Left forelimb (tissue), 1 donor: ENCODE measurements around the gene RTN4RL1.

Source experiments
- DNase-seq: peaks from one replicate; pipeline ENCODE4 v3.0.0-alpha.2; 2018; ENCODE audit warnings: low spot score

The RTN4RL1 gene

GRCh38 chr17:2047590-2047989 lies 22.5 kb upstream of the RTN4RL1 start:
- no peak for DNase-seq

GRCh38 chr17:2044263-2044894 lies 19.2 kb upstream of the RTN4RL1 start:
- no peak for DNase-seq

DNA sequence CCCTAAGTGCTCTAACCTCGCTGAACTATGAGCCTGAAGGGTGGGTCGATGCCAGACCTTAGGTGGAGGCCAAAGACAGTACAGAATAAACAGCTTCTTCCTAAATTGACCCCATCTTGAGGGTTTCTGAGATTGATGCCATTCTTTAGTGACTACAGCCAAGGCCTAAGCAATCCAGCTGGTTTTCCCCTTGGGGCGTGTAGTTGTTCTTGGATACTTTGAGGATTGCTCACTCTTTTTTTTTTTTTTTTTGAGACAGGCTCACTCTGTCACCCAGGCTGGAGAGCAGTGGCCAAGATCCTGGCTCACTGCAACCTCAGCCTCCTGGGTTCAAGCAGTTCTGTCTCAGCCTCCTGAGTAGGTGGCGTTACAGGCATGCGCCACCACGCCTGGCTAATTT lies 18.7 kb upstream of the RTN4RL1 start:
- no peak for DNase-seq

DNA sequence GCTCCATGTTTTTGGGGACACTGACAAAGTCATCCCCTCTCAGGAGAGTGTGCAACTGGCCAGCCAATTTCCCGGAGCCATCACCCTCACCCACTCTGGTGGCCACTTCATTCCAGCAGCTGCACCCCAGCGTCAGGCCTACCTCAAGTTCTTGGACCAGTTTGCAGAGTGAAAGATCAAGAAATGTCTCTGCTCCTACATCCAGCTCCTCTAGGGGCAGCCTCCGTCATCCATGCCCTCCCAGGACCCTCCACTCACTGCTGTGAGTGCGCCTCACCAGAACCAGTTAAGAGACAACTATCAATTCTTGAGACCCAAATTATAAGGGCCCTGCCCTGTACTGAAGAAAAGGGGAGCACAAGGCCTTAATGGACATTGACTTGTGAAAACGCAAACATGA lies 17.8 kb upstream of the RTN4RL1 start:
- no peak for DNase-seq

DNA sequence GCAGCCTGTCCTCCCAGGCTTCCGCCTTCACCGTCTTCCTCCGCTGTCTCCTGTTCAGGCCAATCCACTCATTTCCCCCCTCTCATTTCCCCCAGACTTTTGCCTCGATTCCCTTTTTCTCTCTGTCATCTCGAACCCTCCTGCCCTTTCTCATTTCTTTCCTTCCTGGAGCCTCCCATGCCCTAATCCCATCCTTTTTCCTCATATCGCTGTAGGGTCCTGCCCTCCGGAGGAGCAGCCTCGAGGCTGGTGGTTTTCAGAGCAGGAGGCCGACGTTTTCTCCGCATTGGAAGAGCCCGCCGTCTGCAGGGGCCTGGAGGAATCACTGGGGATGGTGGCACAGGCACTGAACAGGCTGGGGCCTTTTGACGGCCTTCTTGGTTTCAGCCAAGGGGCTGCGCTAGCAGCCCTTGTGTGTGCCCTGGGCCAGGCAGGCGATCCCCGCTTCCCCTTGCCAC lies 17.3 kb upstream of the RTN4RL1 start:
- no peak for DNase-seq

DNA sequence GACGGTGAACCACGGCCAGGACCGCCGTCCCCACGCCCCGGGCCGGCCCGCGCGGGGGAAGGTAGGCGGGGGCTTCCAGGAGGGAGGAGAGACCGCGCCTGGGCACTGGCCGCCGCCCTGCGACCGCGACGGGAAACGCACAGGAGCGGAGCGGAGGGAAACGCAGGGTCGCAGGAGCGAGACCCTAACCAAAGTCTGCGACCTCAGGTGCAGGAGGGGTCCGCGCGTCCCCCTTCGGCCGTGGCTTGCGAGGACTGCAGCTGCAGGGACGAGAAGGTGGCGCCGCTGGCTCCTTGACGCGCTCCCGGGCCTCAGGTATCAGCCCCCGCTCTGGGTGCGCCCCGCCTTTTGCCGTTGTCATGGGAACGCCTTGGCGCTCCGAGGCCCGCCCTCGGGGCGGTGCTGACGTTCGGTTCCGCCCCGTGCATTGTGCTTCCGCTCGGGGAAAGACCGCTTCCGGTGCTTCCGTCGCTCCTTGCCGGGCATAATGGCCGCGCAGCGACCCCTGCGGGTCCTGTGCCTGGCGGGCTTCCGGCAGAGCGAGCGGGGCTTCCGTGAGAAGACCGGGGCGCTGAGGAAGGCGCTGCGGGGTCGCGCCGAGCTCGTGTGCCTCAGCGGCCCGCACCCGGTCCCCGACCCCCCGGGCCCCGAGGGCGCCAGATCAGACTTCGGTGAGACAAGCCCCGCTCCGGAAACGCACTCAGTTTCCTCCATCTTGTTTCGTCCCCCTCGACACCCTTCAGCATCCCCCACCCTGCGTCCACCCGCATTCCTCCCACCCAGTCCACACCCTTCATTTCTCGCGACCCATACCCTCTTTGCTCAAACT lies 16.6 kb upstream of the RTN4RL1 start, which contains the start of gene OVCA2:
OVCA2 (plus strand) TSS at position 462 of the 829 bp plus-strand sequence; CDS start at position 488, 26 bp downstream.
- DNase-seq, result peak; percentile 96

GRCh38 chr17:2040942-2041560 lies 15.9 kb upstream of the RTN4RL1 start:
- no peak for DNase-seq

GRCh38 chr17:2040219-2040827 lies 15.2 kb upstream of the RTN4RL1 start:
- no peak for DNase-seq

DNA sequence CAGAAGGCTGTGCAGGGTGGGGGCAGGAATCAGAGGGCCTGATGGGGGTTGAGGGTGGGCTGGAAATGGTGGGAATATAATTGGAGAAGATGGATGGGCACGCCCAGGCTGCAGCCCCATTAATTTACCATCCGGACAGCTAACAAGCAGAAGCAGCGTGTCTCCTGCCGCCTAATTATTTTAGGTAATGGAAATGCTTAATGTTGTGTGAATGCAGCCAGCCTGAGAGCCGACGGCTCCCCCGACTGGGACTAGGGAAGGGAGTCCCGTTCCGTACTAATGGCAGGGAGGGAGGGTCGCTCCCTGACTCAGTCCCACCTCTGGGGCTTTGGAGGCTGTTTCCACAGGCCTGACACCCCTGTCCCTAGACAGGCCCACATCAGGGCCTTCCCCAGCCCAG lies 12.0 kb upstream of the RTN4RL1 start:
- no peak for DNase-seq

GRCh38 chr17:2035541-2036488 lies 10.7 kb upstream of the RTN4RL1 start:
- no peak for DNase-seq

DNA sequence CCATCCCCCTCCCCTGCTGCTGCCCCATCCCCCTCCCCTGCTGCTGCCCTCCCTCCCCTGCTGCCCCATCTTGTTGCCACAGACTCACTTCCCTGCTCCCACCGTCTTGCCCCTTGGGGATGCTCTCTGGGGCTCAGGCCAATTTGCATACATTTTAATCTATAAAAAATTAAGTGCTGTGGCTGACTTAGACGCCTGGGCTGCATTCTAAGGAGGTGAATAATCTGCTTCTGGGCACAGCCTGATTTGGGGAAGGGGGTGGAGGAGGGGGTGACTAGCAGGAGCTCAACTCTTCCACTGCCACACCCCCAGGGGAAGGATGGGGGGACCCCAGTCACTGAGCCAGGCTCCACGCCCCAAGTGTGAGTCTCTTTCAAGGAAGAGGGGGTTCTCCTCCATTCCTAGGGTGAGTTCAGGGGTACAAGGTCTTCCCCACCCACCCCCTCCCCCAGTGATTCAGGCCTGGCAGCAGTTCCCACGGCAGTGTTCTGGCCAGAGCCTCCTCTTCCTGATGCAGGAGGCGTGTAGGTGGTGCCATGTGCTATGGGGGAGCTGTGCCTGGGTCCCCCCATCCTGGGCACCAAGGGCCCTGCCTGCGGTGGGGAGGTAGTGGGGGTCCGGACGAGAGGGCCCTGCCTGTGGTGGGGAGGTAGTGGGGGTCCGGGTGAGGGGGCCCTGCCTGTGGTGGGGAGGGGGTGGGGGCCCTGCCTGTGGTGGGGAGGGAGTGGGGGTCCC lies 9.8 kb upstream of the RTN4RL1 start:
- no peak for DNase-seq

DNA sequence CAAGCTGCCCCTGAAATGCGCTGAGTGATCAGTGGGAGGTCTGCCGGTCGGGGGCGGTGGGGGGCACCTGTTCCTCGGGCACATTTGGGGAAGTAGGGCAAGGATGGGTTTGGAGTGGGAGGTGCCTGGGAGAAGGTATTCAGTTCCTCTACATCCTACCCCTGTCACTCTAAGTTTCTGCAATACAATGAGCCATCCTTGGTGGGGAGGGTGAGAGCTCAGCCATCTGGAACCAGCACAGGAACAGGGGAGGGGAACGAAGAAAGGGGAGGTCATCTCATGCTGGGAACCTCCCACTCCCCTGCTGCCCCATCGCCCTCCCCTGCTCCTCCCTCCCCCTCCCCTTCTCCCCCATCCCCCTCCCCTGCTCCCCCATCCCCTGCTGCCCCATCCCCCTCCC lies 9.0 kb upstream of the RTN4RL1 start:
- no peak for DNase-seq

DNA sequence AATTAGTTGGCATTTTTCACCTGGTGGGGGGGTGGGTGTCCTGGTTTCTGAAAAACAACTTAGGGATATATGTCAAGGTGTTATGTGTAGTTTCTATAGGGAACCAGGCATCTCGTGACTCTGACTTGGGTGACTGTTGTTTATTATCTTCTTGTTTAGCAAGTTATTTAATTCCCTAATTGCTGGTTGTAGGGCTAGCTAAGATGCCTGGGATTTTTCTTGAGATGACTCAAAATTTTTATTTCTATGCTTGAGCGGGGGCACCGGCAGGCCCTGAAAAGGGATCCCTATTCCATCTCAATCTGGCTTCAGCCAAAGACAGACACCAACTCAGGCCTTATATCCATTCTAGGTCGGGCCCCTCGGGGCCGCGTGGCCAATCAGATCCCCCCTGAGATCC lies 8.0 kb upstream of the RTN4RL1 start:
- no peak for DNase-seq

GRCh38 chr17:2030779-2031163 lies 5.6 kb upstream of the RTN4RL1 start:
- no peak for DNase-seq

GRCh38 chr17:2029911-2030778 lies 5.0 kb upstream of the RTN4RL1 start, which contains the start of gene DPH1:
Gene DPH1, plus strand, starts transcription at chr17:2030153. Its CDS starts 17 bp downstream, at chr17:2030170.
- peak; percentile 88 for DNase-seq

- DNase-seq, result no peak
Measured at GRCh38 chr17:2028737-2029136, 3.6 kb upstream of the RTN4RL1 start.

DNA sequence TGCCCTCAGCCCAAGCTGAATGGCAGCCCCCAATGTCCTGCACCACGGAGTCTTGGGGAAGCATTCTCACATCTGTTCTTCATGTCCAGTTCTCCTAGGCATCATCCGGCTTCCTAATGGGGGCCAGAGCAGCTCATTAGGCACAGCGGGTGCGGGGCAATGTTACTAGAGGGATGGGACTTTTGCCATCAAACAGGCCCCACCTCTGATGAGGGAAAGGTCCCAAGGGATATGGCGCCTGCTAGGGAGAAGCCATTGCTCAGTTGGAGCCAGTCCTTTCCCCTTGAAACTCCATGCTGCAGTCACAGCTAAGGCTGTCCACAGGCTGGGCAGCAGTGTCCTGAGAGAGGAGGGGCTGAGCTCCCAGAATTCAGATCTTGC lies 3.1 kb upstream of the RTN4RL1 start:
- DNase-seq, result no peak

GRCh38 chr17:2027528-2028233 lies 2.5 kb upstream of the RTN4RL1 start:
- DNase-seq, result no peak
